Caki2 (cell line): ENCODE measurements around the gene ZNRF1. TPM values are rescaled to one million over a fixed set of nuclear protein-coding genes. Genes with fewer than 3 reads are reported as not detected.

Experiments
- DNase-seq: peaks from one replicate; pipeline ENCODE4 v3.0.0-alpha.2; 2015; ENCODE audit warnings: low read depth
- in situ Hi-C: cut with HindIII; loops from 2 replicates; pipeline ENCODE4 v1.10.0; 2016; ENCODE audit warnings: low sequenced_read_pairs, low pct_unique_long_range_greater_than_20kb, mixed read lengths
- total RNA-seq: library from RNA; depleted of rRNA; stranded (reverse); fragments of >200 nt; shearing (Covaris generic); gene quantifications from 2 replicates; pipeline ENCODE4 v1.2.3, GENCODE V29; 2014; ENCODE audit warnings: low replicate concordance

ZNRF1 gene
- total RNA-seq, 1 experiment from 2014 or later: 66.7 TPM

DNA sequence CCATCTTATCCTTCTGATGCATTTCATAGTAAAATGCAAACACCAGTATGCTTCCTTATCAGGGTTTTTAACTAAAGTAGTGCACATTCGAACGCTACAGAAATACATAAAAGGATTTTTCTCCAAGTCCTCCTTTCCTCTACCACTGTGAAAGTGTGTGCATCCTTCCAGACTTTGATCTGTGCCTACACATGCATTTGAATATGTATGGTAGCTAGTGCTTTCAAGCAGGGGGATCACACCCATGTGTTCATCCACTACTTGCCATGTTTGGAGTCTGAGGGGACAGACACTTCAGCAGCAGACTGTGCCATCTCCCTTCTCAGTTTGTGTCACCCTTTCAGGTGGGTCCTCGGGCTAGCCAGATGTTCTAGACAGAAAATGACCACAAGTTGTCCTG, 102.8 kb downstream of the ZNRF1 start:
- DNase-seq: no peak
- in situ Hi-C loops: no loop called here

DNA sequence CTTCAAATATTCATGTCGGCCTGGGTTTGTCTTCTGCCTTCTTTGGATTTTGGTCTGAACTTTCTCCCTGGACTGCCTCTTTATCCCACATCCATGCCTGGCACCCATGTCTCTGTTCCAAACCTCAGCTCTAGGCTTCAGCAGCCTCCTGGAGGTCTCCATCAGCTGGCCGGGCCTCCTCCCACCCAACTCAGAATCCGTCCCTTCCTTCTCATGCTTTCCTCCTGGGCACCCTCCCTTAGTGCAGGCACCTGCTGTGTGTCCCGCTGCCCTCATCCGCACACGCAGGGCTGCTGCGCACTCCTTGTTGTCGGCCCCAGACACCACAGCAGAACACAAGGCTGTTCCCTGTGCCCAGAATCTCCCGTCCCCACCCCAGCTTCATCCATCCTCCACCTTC, 103.8 kb downstream of the ZNRF1 start:
- in situ Hi-C loops: no loop called here
- no peak for DNase-seq

DNA sequence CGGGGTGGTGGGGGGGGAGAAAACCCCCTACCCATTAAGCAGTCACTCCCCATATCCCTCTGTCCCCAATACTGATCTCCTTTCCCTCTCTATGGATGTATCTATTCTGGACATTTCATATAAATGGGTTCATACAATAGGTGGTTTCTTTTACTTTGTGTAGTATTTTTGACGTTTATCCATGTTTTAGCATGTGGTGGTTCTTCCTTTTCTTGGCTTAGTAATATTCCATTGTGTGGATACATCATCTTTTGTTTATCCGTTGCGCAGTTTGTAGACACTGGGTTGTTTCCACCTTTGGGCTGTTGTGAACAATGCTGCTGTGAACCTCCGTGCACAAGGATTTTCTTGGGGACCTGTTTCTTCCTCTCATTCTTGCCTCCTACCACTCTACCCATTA, 105.2 kb downstream of the ZNRF1 start:
- in situ Hi-C loops: no loop called here
- no peak for DNase-seq

DNA sequence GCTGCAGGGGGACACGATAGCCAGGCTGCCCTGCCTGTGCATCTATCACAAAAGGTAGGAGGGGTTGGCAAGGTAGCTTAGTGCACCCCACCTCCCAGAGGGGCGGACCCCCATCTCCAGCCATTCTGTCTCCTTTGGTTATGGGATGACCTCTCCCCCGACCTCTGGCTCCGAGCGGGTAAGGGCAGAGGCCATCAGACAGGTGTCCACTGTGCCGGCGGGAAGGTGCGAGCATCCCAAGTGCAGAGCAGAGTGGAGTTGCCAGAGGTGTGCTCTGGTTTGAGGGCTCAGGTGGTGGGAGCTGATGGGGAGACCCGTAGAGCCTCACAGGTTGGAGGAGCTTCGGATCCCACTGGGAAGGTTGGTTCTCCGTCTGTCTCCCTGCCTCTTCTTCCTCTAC, 106.0 kb downstream of the ZNRF1 start:
- no peak for DNase-seq
- in situ Hi-C loops: no loop called here

DNA sequence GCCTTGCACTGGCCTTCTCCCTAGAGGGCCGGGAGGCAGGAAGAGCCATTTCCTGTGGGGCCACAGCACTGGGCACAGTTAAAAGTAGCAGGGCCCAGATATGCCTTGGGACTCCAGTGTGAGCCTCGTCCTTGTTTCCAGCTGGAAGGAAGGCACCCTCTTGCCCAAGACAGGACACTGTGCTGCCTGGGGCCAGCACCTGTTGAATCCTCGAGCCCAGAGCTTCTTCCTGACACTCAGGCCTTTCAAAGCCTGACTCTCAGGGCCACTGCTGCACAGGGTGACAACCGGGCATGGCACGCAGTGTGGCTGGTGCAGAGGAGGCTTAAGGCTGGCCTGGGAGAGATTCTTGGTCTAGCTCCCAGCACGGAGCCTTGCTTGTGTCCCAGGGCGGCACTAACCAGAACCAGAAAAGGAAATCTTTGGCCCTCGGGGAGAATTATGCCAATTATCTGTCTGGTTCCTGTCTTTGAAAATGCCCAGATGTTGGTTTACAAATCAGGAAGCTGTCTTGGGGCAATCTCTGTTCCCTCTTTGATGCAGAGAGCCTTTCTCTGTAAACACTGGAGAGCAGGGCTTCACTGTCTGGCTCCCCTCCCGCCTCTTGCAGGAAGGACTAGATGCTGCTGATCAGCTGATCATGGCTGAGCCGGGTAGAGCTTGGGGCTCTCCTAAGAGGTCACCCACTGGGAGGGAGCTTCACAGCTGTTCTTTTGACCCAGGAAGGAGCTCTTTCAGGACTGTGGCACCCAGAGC, 106.7 kb downstream of the ZNRF1 start:
- in situ Hi-C loops: no loop called here
- DNase-seq: no peak

DNA sequence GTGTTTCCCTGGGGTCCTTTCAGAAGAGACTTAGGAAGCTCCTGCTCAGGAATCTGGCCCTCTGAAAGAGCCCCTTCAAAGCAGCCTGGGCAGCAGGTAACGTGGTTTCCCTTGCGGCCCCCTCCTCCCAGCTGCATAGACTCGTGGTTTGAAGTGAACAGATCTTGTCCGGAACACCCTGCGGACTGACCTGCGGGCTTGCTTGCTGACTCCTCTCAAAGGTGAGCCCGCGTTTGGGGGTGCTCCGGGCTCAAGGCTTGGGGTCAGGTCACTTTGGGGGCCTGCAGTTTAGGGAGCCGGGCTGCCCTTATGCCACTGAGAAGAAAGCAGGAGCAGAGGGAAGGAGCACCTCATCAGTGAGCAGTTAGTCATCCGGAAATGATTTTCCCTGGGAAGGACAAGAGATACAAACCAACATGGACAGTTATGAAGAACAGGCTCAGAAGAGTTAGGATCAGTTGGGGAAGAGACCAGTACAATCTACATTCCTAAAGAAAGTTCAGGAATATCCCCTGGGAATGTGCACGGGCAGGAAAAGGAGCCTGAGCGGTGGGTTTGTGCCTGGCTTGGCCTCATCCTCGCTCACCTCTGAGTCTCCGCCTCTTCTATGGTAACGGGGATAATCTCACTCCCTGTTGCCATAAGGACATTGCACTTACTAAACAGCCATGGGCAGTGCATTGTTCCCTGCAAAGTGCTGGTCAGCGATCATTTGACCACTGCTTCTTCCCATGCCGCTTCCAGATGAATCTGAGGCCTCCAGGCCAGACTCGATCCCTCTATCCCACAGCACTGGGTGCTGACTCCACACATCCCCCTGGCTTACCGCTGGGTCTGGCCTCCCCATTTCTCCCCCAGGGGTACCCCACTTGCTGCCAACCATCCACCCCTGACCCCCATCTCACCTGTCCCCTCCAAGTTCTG, 107.8 kb downstream of the ZNRF1 start:
- in situ Hi-C loops: no loop called here
- DNase-seq: no peak

DNA sequence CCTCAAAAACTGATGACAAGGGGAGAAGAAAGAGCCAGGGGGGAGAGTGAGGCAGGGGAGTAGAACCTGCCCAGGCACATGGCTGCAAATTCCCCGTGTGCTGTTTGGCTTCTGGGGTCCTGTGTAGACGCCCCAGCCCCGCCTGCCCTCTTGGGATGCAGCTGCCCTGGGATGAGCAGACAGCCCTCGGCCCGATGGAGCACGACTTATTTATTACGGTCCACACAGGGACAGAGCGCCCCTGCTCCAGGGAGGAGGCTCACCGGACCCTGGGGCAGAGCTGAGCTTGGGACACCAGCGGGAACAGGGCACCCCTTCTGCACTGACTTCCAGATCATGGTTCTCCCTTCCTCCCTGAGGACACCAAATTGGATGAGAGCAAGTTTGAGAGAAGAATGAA, 108.7 kb downstream of the ZNRF1 start:
- DNase-seq: no peak

DNA sequence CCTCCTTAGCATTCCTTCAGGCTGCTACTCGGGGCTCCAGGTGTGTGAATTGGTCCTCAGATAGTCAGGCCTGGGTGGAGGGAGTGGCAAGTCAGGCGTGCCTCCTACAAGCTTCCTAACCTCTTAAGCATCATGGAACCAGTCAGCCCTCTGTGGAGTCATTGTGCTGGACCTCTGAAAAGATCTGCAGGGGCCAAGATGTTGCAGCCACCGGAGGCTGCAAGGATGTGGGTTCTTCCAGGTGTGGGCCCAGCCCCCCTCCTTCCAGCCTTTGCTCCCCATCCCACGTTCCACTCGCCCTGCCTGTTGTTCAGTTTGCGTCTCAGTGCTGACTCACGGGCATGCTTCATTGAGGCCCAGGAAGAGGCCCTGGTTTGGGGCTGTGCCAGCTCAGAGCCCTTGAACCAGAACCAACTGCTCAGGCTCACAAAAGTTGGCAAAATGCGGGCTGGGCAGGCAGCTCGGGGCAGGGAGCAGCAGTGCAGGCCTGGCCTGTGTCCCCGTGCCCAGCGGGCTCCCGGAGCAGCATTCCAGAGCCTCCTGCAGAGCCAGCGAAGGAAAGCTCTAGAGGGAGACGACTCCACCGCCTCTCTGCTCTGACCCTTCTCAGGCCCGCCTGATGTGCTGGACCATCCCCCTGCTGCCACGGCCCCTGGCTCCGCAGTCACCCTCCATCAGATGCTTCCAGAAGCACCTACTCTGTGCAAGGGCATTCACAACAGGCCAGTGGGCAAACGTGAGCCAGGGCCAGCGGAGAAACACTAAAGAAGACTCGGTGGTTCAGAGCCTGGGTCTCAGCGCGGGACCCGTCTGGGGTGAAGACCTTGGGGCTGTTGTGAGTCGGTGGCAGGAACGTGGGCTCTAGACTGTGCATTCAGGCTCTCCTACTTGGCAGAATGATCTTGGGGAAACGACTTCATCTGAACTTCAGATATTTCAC, 110.2 kb downstream of the ZNRF1 start:
- DNase-seq: peak; percentile 97
- in situ Hi-C loops: no loop called here

More for the DNA sequence above, 108.7 kb downstream of the ZNRF1 start:
- in situ Hi-C loops: no loop called here

DNA sequence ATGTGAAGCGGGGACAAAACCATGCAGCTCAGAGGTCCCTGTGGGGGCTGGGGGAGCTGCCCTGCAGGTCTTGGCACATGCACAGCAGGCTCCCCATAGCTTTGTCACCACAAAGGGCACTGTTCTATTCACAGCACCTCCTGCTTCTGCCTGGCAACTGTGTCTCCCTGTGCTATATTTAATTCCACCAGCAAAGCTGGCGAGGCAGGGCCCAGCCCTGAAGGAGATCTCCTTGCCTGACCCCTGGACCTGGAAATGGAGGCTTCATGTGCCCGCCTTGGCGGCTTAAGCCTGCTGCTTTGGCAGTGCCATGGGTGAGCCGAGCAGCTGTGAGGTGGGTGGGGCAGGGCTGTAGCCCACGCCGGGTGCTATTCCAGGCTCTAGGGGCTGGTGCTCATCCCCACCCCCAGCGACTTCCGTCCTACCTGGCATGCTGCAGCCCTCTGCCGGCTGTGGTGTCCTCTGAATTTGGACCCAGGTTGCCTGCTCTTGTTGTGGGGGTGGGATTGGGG, 111.0 kb downstream of the ZNRF1 start:
- in situ Hi-C loops: no loop called here
- DNase-seq: peak; percentile 42

DNA sequence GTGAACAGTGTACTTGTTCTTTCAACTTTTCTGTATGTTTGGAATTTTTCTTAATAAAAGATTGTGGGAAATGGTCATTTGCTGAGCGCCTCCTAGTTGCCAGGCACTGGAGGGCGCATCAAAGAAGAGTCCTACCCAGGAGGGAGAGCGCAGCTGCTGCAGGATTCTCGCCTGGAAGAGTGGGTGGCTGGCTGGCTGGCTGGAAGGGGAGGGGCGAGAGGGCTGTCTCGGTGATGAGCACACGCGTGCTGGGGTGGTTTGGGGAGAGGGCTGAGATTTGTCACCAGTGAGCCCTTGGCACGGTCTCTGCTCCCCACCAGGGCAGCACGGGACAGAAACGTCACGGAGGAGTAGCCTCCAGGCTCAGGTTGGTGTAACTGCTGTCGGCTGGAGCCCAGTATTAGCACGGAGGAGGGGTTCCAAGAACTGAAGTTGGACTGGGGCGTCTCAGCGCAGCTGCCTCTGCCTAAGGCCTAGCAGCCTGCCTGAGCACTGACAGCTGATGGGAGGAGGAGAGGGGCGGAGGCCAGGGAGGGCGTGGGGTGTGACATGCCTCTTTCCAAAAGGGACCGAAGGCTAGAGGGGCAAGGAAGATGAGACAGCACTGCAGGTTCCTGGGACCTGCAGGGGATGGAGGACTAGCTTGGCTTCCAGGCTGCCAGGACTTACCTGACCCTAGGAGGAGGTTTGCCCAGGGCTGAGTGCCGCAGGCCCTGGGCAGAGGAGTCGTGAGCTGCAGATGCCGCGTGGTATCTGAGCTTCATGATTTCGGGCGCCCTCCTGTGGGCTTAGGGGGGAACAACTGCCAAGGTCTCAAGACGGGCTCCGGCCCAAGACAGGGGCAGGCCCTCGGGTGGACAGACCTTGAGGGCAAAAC, 112.1 kb downstream of the ZNRF1 start:
- in situ Hi-C loops: no loop called here
- DNase-seq: peak; percentile 85

DNA sequence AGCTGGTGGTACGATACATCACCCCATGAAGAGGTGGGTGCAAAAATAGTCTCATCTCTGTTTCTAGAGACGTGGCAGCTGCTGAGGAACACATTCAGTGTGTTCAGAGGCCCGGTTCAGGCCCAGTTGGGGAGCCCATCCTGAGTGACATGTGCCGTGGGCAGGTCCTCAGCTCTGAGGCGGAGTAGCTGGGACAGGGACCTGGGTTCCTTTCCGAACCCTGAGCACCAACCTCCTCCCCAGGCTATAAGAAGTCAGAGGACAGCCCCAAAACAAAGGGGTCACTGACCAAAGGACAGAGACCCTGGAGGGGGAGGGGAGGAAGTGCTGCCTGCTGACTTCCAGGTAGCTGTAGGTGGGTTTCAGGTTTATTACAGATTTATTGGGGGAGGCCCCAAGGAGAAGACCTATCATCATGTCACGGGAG, 112.7 kb downstream of the ZNRF1 start:
- no peak for DNase-seq
- in situ Hi-C loops: no loop called here

DNA sequence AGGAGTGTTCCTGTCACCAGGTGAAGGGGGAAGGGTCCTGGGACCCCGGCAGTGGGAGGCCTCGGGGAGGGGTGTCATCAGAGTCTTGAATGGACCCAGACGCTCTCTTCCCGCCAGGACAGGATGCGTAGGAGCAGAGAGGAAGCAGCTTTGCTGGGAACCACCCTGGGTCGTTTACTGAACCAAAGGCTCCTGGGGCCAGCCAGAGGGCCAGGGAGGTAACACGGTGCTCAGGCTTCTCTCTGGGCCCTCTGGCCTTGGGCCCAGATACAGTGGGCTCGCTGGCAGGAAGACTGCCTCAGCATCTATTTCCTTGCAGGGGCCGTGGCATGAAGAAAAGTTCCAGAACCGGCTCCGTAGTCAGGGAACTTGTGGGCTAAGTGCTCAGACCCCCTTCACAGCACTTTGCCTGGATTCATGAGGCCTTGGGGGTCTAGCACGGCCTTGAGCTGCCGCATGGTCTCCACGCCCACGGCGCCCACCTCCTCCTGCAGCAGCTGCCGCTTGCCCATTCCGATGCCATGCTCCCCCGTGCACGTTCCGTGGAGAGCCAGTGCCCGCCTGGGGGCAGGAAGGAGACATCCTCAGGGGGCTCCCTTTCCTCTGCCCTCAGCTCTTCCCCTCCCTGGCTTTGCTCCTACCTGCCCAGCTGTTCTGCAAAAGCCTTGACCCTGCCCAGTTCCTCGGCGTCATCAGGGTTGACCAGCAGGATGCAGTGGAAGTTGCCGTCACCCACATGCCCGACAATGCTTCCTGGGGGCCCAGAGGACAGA, 113.3 kb downstream of the ZNRF1 start:
- DNase-seq: no peak
- in situ Hi-C loops: no loop called here

DNA sequence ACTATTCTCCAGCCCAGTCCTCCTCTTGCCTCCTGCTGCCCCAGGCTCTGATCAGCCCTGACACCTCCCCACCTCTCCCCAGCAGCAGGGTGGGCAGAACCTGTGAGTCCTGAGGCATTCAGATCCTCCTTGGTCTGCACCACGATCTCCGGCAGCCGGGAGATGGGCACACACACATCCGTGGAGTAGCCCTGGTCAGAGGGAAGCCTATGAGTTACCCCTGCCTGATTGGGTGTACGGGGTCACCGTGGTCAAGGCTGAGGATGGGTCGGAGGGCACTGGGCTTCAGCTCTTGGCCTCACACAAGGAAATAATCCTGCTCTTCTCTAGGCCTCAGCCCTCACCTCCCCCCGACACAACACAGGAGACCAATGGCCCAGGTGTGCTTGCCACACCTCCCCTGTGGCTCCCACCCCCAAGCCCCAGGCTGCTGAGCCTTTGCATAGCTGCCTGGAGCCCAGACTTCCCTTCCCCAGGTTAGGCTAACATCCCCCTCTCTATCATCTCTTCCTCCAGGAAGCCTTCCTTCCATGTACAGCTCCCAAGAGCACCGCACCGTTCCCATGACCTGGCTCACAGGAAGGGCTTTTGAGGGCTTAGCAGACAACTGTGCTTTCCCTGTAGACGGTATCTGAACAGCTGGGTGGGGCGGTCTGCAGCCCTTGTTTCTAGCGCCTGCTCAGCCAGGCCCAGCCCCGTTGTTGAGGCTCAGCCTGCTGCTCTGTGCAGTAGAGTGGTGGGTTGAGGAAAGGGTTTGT, 114.1 kb downstream of the ZNRF1 start:
- in situ Hi-C loops: no loop called here
- no peak for DNase-seq

DNA sequence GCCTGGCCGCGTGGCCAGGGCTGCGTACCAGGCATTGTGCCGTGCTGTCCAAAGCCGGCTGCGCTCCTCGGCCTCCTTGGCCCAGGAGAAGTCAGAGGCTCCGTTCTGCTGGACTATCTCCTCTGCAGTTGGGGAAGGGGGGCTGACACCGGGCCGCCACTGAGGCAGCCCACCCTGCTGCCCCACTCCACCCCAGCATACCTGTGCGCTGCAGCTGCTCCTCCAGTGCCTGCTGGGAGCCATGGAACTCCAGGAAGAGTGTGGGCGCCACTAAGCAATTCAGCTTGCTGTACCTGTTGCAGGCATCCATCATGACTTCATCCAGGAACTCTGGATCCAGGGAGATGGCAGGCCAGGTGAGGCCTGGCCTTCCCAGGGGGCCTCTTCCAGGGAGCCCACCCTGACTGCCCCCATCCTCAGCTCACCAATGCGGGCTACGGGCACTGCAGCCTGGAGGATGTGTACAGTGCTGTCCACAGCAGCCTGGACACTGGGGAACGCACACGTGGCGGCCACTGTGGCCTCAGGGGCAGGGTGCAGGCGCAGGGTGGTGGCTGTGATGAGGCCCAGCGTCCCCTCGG, 114.8 kb downstream of the ZNRF1 start:
- in situ Hi-C loops: no loop called here
- DNase-seq: no peak

DNA sequence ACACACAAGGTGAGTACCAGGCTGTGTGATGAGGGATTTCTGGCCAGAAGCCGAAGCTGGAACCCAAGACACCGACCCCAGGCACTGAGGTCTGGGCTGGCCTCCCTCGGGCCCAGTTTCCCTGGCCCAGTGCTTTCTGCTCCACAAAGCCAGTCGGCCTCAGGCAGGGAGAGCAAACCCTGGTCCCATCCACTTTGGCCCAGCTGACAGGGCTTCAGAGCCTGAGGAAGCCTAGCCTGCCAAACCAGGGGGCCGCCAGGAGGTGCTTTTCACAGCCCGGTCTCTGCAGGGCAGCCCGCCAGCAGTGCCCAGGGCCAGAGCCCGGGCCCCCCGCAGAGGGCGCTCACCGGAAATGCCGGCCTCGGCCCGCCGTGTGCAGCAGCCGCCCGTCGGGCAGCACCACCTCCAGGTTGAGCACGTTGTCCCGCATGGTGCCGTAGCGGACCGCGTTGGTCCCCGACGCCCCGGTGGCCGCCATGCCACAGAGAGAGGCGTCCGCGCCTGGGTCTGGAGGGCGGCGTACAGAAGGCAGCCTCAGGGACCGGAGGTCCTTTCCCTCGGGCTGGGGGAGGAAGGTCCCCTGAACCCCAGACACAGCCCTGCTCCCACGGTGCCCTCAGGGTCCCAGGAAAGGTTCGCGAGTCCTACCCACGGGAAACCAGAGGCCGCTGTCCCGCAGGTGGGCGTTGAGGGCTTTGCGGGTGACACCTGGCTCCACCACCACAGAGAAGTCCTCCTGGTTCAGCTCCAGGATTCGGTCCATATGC, 115.5 kb downstream of the ZNRF1 start:
- in situ Hi-C loops: no loop called here
- no peak for DNase-seq
